ENCODE results near the gene ARHGAP44.

ARHGAP44 gene

DNA sequence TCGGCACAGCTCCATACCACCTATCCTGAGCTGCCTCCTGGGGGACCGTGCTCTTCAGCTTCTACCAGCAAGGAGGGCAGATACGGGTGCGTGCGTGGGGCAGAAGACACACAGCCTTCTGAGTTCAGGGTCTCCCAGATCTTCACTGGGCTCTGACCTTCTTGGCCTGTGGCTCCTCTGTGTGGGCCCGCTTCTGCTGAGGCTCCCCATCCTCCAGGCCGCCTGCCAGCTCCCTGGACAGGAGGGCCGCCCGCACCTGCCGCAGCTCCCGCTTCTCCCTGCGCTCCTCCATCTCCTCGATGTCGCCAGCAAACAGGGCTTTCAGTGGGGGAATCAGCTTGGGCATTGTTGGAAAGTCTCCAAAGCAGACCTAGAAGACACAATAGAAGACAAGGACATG is 203.4 kb downstream of the ARHGAP44 start:
- TF ChIP-seq, protein P1, sequence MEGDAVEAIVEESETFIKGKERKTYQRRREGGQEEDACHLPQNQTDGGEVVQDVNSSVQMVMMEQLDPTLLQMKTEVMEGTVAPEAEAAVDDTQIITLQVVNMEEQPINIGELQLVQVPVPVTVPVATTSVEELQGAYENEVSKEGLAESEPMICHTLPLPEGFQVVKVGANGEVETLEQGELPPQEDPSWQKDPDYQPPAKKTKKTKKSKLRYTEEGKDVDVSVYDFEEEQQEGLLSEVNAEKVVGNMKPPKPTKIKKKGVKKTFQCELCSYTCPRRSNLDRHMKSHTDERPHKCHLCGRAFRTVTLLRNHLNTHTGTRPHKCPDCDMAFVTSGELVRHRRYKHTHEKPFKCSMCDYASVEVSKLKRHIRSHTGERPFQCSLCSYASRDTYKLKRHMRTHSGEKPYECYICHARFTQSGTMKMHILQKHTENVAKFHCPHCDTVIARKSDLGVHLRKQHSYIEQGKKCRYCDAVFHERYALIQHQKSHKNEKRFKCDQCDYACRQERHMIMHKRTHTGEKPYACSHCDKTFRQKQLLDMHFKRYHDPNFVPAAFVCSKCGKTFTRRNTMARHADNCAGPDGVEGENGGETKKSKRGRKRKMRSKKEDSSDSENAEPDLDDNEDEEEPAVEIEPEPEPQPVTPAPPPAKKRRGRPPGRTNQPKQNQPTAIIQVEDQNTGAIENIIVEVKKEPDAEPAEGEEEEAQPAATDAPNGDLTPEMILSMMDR (IDR thresholded peaks at IDR 0.05; ENCODE audit: low read depth, low read length): no peak
- no peak for TF ChIP-seq MYC (IDR thresholded peaks at IDR 0.05; ENCODE audit: low read depth, low read length)
- TF ChIP-seq POLR2A (IDR thresholded peaks at IDR 0.05; ENCODE audit: extremely low read depth, insufficient read length): no peak
- TF ChIP-seq, protein P2, sequence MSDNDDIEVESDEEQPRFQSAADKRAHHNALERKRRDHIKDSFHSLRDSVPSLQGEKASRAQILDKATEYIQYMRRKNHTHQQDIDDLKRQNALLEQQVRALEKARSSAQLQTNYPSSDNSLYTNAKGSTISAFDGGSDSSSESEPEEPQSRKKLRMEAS (IDR thresholded peaks at IDR 0.05; ENCODE audit: low read depth, low read length): no peak
- no peak for DNase-seq (ENCODE audit: low read depth)
- no peak overlapping the region for H3K4me3 ChIP-seq (ENCODE audit: low read depth, low read length)

DNA sequence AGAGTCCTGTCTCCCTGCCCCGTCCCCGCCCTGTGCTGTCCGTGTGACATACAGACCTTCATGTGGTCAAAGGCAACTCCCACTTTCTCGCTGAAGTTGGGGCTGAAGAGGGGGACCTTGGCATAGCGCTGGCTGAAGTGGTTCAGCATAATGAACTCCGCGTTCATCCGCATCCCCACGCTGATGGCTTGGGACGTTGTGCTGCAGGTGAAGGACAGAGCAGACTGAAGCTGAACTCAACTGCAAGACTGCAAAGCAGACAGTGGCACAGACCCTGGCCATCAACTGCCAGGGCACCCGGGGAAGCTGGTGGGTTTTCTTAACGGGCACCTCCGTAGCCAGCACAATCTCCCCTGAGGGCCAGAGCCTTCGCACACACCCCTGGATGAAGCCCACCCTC is 204.3 kb downstream of the ARHGAP44 start:
- H3K4me3 ChIP-seq (ENCODE audit: low read depth, low read length): no peak overlapping the region
- TF ChIP-seq, protein P1 (IDR thresholded peaks at IDR 0.05; ENCODE audit: low read depth, low read length): no peak
- no peak for TF ChIP-seq POLR2A (IDR thresholded peaks at IDR 0.05; ENCODE audit: extremely low read depth, insufficient read length)
- no peak for TF ChIP-seq MYC (IDR thresholded peaks at IDR 0.05; ENCODE audit: low read depth, low read length)
- DNase-seq (ENCODE audit: low read depth): no peak

DNA sequence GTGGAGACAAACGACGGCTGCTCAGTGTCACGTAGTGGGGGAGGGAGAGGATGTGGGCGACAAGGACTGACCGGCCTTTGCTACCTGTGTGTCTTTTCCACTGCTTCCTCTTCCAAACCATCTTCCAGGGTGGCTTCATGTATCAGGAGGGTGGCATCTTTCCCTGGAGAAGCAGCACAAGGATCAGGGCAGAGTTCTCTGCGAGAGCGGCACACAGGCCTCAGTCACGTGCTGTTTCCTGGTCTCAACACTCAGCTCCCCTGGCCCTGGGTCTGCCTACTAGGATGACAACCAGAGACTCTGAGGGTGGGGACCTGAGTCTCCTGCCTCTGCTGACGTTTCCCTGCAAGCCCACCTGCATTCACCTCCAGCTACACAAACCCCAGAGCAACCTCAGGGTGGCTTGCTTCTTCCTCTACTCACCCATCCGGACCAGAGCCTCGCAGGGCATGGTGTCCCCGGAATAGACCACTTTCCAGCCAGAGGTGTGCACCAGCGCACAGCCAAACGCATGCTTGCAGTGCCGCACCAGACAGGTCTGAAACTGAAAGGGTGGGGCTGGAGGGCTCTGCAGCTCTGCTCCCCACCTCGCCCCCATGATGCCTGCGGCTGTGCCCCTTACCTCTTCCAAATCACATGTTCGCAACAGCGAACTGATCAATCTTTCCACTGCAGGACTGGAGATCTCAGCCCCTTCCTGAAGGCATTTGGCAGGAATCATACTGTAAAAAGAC is 205.2 kb downstream of the ARHGAP44 start:
- DNase-seq (ENCODE audit: low read depth): no peak
- no peak overlapping the region for H3K4me3 ChIP-seq (ENCODE audit: low read depth, low read length)
- TF ChIP-seq MYC (IDR thresholded peaks at IDR 0.05; ENCODE audit: low read depth, low read length) (no peak), POLR2A (IDR thresholded peaks at IDR 0.05; ENCODE audit: extremely low read depth, insufficient read length) (no peak)
- TF ChIP-seq, protein P2 (IDR thresholded peaks at IDR 0.05; ENCODE audit: low read depth, low read length): no peak
- TF ChIP-seq, protein P1 (IDR thresholded peaks at IDR 0.05; ENCODE audit: low read depth, low read length): no peak

DNA sequence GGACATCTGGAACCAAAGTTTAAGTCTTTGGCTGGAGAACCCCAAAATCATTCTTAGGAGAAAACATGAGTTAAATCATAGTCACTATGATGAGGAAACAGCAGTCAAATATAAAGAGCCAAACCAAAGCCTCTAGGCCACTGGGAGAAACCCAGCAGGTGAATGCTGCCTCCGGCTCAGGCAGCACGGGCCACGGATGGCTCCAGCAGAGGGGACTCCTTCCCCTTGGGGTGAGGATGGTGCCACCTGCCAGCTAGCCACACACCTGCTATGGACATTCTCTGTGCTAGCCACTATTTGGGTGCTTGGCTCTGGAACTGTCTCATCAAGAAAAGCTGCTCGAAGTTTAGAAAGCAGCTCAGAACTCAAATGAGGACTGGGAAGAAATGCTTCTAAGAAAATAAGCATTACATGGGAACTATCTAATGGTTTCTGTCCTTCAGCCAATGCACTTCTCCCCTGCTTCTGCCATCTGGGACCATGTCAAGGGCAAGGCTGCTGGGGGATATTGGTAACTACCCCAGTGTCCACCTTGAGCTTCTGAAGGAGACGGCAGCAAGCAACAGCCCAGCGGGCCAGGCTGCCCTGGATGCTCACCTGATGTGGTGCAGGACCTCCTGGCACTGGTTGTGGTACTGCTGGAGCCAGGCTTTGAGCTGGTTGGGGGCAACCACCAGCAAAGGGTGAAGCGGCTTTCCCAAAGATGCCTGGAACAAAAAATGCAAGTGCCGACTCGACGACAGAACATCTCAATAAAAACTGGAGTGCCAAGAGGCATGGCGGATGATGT is 206.0 kb downstream of the ARHGAP44 start:
- H3K4me3 ChIP-seq (ENCODE audit: low read depth, low read length): no peak overlapping the region
- no peak for DNase-seq (ENCODE audit: low read depth)
- TF ChIP-seq POLR2A (IDR thresholded peaks at IDR 0.05; ENCODE audit: extremely low read depth, insufficient read length): no peak
- TF ChIP-seq, protein P2 (IDR thresholded peaks at IDR 0.05; ENCODE audit: low read depth, low read length): no peak
- TF ChIP-seq, protein P1 (IDR thresholded peaks at IDR 0.05; ENCODE audit: low read depth, low read length): no peak
- no peak for TF ChIP-seq MYC (IDR thresholded peaks at IDR 0.05; ENCODE audit: low read depth, low read length)

DNA sequence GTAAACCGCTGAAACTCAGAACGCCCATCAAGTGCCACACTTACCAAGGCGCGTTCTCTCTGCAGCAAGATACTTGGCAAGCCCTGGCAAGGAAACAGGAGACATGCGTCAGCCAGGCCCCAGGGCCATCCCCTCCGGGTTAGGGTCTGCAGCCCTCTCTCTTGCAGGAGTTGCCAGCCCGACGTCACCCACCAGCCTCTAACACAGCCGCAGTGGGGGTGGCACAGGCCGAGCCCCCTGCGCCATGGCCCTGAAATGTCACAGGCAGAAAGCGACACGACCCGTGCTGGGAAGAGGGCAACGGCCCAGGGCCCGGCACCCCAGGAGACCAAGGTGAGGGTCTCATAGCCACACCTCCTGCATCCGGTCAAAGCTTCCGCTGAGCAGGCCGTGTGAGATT is 206.6 kb downstream of the ARHGAP44 start:
- TF ChIP-seq POLR2A (IDR thresholded peaks at IDR 0.05; ENCODE audit: extremely low read depth, insufficient read length): no peak
- TF ChIP-seq MYC (IDR thresholded peaks at IDR 0.05; ENCODE audit: low read depth, low read length): no peak
- TF ChIP-seq, protein P1 (IDR thresholded peaks at IDR 0.05; ENCODE audit: low read depth, low read length): no peak
- TF ChIP-seq, protein P2 (IDR thresholded peaks at IDR 0.05; ENCODE audit: low read depth, low read length): no peak
- DNase-seq (ENCODE audit: low read depth): no peak
- H3K4me3 ChIP-seq (ENCODE audit: low read depth, low read length): no peak overlapping the region

Data from NB4 (cell line).